HEK293T (cell line): ENCODE measurements around the gene OR8B3.
"Not testable (repeated sequence)": the region's sequence is repeated elsewhere in the genome, so short reads cannot be mapped to it uniquely, and the experiment has no call there.

Experiments
- ELF4 ChIP-seq: fragments of 450-650 bp; IDR thresholded peaks from 2 replicates; pipeline ENCODE4 v1.6.1; 2017; ENCODE audit warnings: antibody characterized with exemption
- HDGF ChIP-seq: fragments of 450-650 bp; IDR thresholded peaks from 2 replicates; pipeline ENCODE4 v1.6.1; 2017; ENCODE audit warnings: antibody characterized with exemption, borderline replicate concordance
- NFRKB ChIP-seq: fragments of 450-650 bp; IDR thresholded peaks from 2 replicates; pipeline ENCODE4 v1.6.1; 2016; ENCODE audit warnings: mild to moderate bottlenecking, moderate library complexity

- TF ChIP-seq ELF4, HDGF, NFRKB: not testable (repeated sequence)
Measured at GRCh38 chr11:124403186-124403585, 4.4 kb upstream of the OR8B3 start.
